Vagina (tissue), 2 donors: ENCODE measurements around the gene PDE7B.

Experiments
- POLR2A ChIP-seq, 2 donors: fragments of 450-650 bp; IDR thresholded peaks; one replicate each; pipeline ENCODE4 v1.6.1; 2017; ENCODE audit warnings: antibody characterized with exemption in 2 of 2, mild to moderate bottlenecking in 2 of 2, moderate library complexity in 2 of 2
- POLR2AphosphoS5 ChIP-seq, 2 donors: sonication (generic); formaldehyde crosslinking; IDR thresholded peaks; one replicate each; pipeline ENCODE4 v1.9.0; 2017; ENCODE audit warnings: antibody characterized with exemption in 2 of 2, mild to moderate bottlenecking in 2 of 2, low read depth in 1 of 2; ENCODE audit not compliant: insufficient read depth in 1 of 2
- TF ChIP-seq, protein P1 (sequence below), 3 experiments: fragments of 450-650 bp in 2 of 3; fragments of 200-600 bp in 1 of 3; sonication (generic) in 1 of 3; IDR thresholded peaks; one replicate each; pipeline ENCODE4 v1.5.1; 2017 to 2019; ENCODE audit warnings: antibody characterized with exemption in 3 of 3, mild to moderate bottlenecking in 2 of 3, moderate library complexity in 2 of 3

DNA sequence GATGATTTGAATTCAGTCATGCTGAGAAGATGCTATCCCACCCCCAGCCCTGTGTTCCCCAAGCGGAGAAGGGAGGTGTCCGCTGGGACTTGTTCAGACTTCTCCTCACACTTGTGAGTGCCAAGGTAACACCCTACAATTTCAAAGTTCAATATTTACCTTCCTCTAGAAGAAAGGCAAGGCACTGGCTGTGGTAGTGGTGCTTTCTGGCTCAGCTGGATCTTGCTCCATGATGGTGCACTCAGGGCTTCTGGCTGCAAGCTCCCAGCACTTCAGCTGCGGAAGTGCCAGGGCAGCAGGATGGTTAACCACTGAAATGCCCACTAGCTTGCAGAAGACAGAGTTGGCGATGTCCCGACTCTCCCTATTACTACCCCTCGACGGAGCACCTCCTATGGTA is 263.2 kb downstream of the PDE7B start:
- TF ChIP-seq, protein P1, sequence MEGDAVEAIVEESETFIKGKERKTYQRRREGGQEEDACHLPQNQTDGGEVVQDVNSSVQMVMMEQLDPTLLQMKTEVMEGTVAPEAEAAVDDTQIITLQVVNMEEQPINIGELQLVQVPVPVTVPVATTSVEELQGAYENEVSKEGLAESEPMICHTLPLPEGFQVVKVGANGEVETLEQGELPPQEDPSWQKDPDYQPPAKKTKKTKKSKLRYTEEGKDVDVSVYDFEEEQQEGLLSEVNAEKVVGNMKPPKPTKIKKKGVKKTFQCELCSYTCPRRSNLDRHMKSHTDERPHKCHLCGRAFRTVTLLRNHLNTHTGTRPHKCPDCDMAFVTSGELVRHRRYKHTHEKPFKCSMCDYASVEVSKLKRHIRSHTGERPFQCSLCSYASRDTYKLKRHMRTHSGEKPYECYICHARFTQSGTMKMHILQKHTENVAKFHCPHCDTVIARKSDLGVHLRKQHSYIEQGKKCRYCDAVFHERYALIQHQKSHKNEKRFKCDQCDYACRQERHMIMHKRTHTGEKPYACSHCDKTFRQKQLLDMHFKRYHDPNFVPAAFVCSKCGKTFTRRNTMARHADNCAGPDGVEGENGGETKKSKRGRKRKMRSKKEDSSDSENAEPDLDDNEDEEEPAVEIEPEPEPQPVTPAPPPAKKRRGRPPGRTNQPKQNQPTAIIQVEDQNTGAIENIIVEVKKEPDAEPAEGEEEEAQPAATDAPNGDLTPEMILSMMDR (IDR thresholded peaks at IDR 0.05): no peak
- TF ChIP-seq POLR2A (IDR thresholded peaks at IDR 0.05): no peak
- no peak for TF ChIP-seq POLR2AphosphoS5 (IDR thresholded peaks at IDR 0.05; ENCODE audit: insufficient read depth in 1 of 2, low read depth in 1 of 2)
